OCI-LY3 (cell line): Measurements from ENCODE around the gene INSC.

Experiments used
- H2AFZ ChIP-seq: fragments of 200-600, 300-600 bp; shearing (Covaris generic); 2 replicates; pipeline ENCODE4 v1.6.0; 2014; ENCODE audit warnings: antibody characterized with exemption, low read depth, low read length
- H3K27ac ChIP-seq: fragments of 200-600, 300-600 bp; sonication (generic); 2 replicates; pipeline ENCODE4 v1.5.1; 2014; ENCODE audit warnings: mild to moderate bottlenecking, low read length, moderate library complexity, mixed read lengths
- H3K27me3 ChIP-seq: fragments of 200-600, 300-600 bp; sonication (generic); 2 replicates; pipeline ENCODE4 v1.6.1; 2014; ENCODE audit warnings: low read depth, low read length, mixed read lengths
- H3K36me3 ChIP-seq: fragments of 200-600, 300-600 bp; sonication (generic); replicated peaks from 2 replicates; pipeline ENCODE3; 2014; ENCODE audit warnings: low read depth, low read length, mixed read lengths
- H3K4me1 ChIP-seq: fragments of 300-600, 200-600 bp; sonication (generic); 2 replicates; pipeline ENCODE4 v1.6.1; 2014; ENCODE audit warnings: low read length, mixed read lengths
- H3K4me2 ChIP-seq: fragments of 200-600, 300-600 bp; sonication (generic); 2 replicates; pipeline ENCODE4 v1.6.1; 2014; ENCODE audit warnings: low read length, mixed read lengths
- H3K4me3 ChIP-seq: fragments of 300-600, 200-600 bp; sonication (generic); 2 replicates; pipeline ENCODE4 v1.5.1; 2014; ENCODE audit warnings: antibody characterized with exemption, mild to moderate bottlenecking, low read length, moderate library complexity
- H3K79me2 ChIP-seq: fragments of 300-600, 200-600 bp; shearing (Covaris generic); 2 replicates; pipeline ENCODE4 v1.6.1; 2014; ENCODE audit warnings: mild to moderate bottlenecking, low read length, mixed read lengths
- H3K9ac ChIP-seq: fragments of 300-600, 200-600 bp; shearing (Covaris generic); 2 replicates; pipeline ENCODE4 v1.6.0; 2014; ENCODE audit warnings: mild to moderate bottlenecking, low read length, moderate library complexity
- H3K9me3 ChIP-seq: fragments of 200-600, 300-600 bp; shearing (Covaris generic); 2 replicates; pipeline ENCODE4 v1.6.1; 2014; ENCODE audit warnings: low read length, mixed read lengths; ENCODE audit not compliant: insufficient read depth
- H4K20me1 ChIP-seq: fragments of 200-600, 300-600 bp; sonication (generic); 2 replicates; pipeline ENCODE4 v1.6.1; 2016; ENCODE audit warnings: low read length, mixed read lengths; ENCODE audit not compliant: insufficient read depth
- EZH2phosphoT487 ChIP-seq: fragments of 200-600 bp; shearing (Covaris generic); IDR thresholded peaks from 2 replicates; pipeline ENCODE4 v1.6.1; 2018; ENCODE audit warnings: antibody characterized with exemption, mixed run types, low read depth
- TF ChIP-seq, protein P1 (sequence below): fragments of 200-600, 300-600 bp; sonication (generic); IDR thresholded peaks from 2 replicates; pipeline ENCODE4 v1.5.1; 2014; ENCODE audit warnings: antibody characterized with exemption, low read length, low read depth

Gene INSC

DNA sequence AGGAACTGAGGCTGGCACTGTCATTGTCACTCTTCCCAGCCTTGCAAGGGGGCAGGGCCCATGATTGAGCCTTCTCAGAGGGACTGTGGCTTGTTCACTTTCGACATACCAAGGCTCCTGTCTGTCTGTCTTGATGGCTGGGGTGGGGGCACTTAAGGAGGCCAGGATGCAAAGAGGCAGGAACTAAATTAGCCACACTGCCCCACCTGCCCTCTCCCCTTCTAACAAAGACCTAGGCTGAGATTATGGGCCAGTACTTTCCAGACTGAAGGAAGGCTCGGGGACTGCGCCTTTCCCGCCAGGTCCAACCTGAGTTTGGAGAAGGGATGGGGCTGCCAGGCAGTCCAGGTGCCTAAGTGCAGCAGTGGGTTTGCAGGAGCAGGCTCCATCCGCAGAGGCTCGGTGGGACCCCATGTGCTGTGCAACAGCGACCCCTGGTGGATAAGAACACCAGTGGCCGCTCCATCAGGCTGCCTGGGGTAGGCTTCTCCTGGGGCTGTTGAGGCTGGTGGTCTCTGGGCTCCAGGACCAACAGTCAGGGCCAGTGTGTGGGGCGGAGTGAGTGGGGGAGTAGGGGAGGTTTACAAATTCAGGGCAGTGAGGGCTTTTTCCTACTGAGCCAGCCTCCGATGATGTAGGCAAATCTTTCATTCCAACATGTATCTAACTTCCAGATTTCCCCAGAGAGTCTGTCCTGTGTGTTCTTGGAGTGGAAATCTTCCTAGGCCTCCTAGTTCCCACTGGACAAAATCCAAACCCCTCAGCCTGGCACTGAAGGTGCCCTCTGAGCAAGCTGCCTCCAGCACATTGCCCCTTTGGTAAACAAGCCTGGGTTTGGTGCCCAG is 93.9 kb downstream of the INSC start:
- Histone ChIP-seq H3K9ac (no peak overlapping the region), H2AFZ (no peak overlapping the region), H3K27me3 (0 out of 2 replicates have a peak, but pooled peaks cover 5% of the 10 kb centered on the region), H3K79me2 (no peaks in the 10 kb centered on the region), H3K36me3 (no peaks in the 10 kb centered on the region), H3K9me3 (no peaks in the 10 kb centered on the region), H4K20me1 (no peaks in the 10 kb centered on the region), H3K4me1 (no peaks in the 10 kb centered on the region), H3K27ac (no peak overlapping the region), H3K4me3 (no peak overlapping the region), H3K4me2 (no peak overlapping the region)
- TF ChIP-seq, protein P1, sequence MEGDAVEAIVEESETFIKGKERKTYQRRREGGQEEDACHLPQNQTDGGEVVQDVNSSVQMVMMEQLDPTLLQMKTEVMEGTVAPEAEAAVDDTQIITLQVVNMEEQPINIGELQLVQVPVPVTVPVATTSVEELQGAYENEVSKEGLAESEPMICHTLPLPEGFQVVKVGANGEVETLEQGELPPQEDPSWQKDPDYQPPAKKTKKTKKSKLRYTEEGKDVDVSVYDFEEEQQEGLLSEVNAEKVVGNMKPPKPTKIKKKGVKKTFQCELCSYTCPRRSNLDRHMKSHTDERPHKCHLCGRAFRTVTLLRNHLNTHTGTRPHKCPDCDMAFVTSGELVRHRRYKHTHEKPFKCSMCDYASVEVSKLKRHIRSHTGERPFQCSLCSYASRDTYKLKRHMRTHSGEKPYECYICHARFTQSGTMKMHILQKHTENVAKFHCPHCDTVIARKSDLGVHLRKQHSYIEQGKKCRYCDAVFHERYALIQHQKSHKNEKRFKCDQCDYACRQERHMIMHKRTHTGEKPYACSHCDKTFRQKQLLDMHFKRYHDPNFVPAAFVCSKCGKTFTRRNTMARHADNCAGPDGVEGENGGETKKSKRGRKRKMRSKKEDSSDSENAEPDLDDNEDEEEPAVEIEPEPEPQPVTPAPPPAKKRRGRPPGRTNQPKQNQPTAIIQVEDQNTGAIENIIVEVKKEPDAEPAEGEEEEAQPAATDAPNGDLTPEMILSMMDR = peak; percentile 89
- TF ChIP-seq EZH2phosphoT487 = no peak

DNA sequence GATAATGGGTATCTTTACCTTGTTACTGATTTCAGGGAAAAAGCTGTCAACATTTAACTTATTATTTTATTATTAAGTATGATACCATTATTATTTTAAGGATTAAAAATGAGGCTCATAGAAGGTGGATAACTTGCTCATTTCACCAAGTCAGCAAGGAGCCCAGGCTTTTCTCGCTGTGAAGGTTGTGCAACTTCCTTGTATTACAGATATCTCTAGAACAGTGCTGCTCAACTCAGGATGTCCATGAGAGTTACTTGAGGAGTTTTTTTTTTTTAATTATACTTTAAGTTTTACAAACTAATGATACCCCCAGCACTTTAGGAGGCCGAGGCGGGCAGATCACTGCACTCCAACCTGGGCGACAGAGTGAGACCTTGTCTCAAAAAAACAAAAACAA is 98.2 kb downstream of the INSC start:
- TF ChIP-seq, protein P1 = no peak
- no peak for TF ChIP-seq EZH2phosphoT487
- H3K27ac ChIP-seq = no peak overlapping the region
- H3K4me2 ChIP-seq = no peak overlapping the region
- H3K4me1 ChIP-seq = no peaks in the 10 kb centered on the region
- H3K9me3 ChIP-seq = no peaks in the 10 kb centered on the region
- H3K79me2 ChIP-seq = no peaks in the 10 kb centered on the region
- 0 out of 2 replicates have a peak, but pooled peaks cover 4% of the 10 kb centered on the region for H3K27me3 ChIP-seq
- H2AFZ ChIP-seq = no peak overlapping the region
- H3K4me3 ChIP-seq = no peak overlapping the region
- H4K20me1 ChIP-seq = no peaks in the 10 kb centered on the region
- H3K36me3 ChIP-seq = no peaks in the 10 kb centered on the region
- no peak overlapping the region for H3K9ac ChIP-seq

DNA sequence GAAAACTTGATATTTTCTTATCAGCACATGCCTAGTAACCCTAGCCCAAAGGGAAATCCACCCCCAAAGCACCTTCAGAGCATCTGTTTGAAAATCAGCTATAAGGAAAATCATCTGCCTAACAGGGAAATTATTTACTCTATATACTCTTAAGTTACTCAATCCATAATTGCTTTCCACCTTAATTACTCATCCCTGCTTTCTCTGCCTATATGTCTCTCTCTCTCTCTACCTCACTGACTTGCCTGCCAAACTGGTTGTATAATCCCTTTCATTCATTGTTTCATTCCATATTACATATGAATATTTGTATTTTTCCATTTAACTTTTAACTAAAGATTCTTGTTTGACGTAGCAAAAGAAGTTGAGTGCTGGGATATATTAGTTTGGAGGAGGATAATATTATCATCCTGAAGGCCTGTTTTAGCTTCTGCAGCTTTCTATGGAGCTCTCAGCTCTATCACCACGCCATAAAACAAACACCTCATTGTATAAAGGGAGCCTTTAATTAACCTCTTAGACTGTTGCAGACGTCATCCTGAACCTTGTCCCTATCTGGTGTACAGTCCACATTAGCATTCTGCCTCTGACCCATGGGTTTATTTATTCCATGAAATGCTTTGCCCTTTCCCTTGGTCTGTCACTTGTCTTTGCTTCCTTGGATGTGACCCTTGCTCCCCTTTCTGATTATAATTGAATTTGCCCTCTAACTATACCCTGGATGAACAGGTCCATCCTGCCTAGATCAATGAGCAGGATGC is 98.9 kb downstream of the INSC start:
- no peak overlapping the region for H3K9ac ChIP-seq
- no peaks in the 10 kb centered on the region for H3K79me2 ChIP-seq
- no peaks in the 10 kb centered on the region for H3K27me3 ChIP-seq
- H3K9me3 ChIP-seq = no peaks in the 10 kb centered on the region
- TF ChIP-seq, protein P1 = no peak
- TF ChIP-seq EZH2phosphoT487 = no peak
- no peak overlapping the region for H3K4me3 ChIP-seq
- H4K20me1 ChIP-seq = no peaks in the 10 kb centered on the region
- no peaks in the 10 kb centered on the region for H3K4me1 ChIP-seq
- no peak overlapping the region for H3K4me2 ChIP-seq
- H3K27ac ChIP-seq = no peak overlapping the region
- no peaks in the 10 kb centered on the region for H3K36me3 ChIP-seq
- H2AFZ ChIP-seq = no peak overlapping the region

DNA sequence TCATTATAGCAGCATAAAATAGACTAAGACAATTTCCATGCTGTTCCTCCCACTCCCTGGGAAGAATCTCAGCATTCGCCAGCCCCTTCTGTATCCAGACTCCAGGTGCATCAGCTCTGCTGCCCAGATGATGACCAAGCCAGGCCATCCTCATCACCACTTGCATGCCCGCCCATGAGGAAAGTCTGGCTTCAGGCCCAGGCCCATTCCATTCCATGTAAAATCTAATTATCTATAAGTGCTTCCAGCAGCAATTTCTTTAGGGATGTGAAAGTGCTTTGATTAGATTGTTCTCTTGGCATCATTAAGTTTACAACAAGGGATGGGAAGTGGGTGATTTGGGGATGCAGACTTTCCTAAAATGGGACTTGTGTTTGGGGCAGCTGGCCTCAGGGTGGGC is 100.3 kb downstream of the INSC start:
- TF ChIP-seq EZH2phosphoT487 = no peak
- TF ChIP-seq, protein P1 = no peak
- no peaks in the 10 kb centered on the region for H3K9me3 ChIP-seq
- H3K4me2 ChIP-seq = no peak overlapping the region
- no peak overlapping the region for H3K27ac ChIP-seq
- H4K20me1 ChIP-seq = no peaks in the 10 kb centered on the region
- no peaks in the 10 kb centered on the region for H3K27me3 ChIP-seq
- H3K79me2 ChIP-seq = no peaks in the 10 kb centered on the region
- H3K9ac ChIP-seq = no peak overlapping the region
- no peak overlapping the region for H3K4me3 ChIP-seq
- no peak overlapping the region for H2AFZ ChIP-seq
- no peaks in the 10 kb centered on the region for H3K4me1 ChIP-seq
- H3K36me3 ChIP-seq = no peaks in the 10 kb centered on the region
